Fibroblast of skin of right quadriceps (primary cell): ENCODE data around the gene KCNJ15.
"Not testable (repeated sequence)": the region's sequence is repeated elsewhere in the genome, so short reads cannot be mapped to it uniquely, and the experiment has no call there.

Experiments used
- DNase-seq: peaks from one replicate; pipeline ENCODE4 v3.0.0-alpha.2; 2013

Gene KCNJ15

DNA sequence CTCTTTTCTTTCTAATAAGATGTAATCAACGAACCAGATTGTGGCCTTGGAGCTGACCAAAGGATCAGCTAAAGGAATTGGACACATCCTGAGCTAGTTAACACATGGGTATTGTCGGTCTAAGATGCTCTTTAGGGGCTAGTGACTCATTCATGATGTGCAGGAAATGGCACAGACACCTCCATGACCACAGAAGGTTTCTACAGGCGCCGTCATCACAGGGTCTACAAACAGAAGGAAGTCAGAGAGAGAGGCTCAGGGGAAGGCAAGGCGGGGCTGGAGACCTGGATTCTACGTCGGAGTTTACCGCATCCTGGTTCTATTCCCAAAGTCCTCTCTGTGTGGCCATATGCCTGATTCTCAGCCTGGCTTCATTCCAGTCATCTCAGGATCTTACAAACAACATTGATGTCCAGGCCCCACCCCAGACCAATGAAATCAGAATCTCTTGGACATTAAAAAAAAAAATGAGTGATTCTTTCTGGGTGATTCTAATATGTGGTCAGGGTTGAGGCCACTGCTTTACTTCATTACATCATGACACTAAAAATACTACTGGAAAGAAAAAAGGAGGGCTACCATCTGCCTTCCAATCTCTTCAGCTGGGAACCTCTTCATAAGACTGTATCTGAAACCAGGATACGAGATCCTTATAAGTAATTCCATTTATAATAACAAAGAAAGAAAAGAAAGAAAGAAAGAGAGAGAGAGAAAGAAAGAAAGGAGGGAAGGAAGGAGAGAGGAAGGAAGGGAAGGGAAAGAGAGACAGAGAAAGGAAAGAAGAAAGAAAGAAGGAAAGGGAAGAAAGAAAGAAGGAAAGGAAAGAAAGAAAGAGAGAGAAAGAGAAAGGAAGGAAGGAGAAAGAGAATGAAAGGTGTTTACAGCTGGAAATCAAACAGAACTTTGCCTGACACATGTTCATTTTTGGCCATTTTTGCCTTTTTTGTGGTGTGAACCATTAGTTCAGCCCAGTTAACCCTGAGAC is 11.6 kb upstream of the KCNJ15 start:
- DNase-seq = peak; percentile 98

DNA sequence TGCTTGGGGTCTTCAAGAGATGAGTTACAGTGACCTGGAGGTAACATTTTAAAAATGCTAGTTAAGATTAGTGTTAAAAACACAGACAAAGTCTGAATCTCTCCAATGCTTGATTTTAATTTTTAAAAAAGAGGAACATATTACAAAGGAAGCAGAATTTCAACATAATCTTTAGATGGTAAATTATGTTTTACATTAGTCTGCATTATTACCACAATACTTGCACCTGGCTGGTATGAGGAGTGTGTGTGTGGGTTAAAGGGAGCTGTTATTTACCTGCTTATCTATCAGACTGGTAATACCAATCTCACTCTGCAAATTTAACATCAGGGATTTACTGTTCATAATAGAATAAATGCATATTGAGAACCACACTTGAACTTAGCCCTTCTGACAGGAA is 10.3 kb upstream of the KCNJ15 start:
- DNase-seq = no peak

DNA sequence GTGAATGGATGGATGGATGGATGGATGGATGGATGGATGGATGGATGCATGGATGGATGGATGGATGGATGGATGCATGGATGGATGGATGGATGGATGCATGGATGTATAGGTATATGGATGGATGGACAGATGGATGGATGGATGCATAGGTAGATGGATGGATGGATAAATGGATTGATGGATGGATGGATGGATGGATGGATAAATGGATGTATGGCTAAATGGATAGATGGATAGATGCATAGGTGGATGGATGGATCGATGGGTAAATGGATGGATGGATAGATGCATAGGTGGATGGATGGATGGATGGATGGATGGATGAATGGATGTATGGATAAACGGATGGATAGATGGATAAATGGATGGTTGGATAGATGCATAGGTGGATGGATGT is 9.7 kb upstream of the KCNJ15 start:
- not testable (repeated sequence) for DNase-seq

- DNase-seq = no peak
Measured at GRCh38 chr21:38247738-38248510, 8.9 kb upstream of the KCNJ15 start.

- no peak for DNase-seq
Measured at GRCh38 chr21:38249256-38249655, 7.5 kb upstream of the KCNJ15 start.

DNA sequence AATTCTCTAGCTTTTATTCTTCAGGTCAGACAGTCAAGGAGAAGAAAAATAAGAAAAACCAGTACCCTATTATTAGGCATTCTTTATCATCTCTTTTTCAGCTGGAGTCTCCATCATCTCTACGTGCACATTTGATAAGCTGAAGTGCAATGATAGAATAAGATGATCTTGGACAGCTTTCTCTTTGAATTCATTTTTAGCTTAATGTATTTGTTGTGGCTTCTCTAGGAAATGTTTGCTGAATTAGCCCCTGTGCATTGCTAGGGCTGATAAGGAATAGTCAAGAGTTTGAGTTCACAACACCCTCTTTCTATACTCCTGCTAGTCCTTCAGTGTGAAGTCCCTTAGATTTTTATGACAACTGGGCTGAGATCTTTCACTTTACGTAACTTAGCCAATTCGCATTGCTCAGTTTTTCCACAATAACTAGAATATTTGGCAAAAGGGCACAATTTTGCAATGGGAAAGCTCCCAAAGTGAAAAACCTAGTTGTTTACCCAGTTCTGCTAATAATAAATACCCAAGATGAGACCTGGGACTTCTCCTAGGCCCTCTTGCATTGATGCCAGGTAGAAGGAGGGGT is 7.0 kb upstream of the KCNJ15 start:
- no peak for DNase-seq

DNA sequence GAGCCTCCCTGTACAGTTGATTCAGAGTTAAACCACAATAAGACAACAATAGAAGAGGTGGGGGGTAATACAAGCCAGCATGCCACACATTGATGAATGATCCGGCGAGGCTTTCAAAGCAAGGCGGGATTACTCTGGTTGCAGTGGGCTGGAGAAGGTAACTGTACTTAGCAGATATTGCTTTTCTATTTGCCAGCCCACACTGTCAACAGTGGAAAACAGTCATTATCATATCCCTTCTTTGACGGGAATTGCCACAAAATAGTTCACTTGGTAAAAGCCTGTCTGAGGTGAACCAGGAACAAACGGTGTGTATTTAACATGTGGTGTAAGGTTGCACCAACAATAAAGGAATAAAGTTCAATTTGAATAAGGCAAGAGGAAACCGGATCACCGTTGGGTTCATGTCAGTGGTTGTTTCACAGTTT is 5.8 kb upstream of the KCNJ15 start:
- DNase-seq = no peak

- no peak for DNase-seq
Measured at GRCh38 chr21:38254970-38255369, 1.8 kb upstream of the KCNJ15 start.

GRCh38 chr21:38255571-38256117 is 1.1 kb upstream of the KCNJ15 start:
- no peak for DNase-seq

DNA sequence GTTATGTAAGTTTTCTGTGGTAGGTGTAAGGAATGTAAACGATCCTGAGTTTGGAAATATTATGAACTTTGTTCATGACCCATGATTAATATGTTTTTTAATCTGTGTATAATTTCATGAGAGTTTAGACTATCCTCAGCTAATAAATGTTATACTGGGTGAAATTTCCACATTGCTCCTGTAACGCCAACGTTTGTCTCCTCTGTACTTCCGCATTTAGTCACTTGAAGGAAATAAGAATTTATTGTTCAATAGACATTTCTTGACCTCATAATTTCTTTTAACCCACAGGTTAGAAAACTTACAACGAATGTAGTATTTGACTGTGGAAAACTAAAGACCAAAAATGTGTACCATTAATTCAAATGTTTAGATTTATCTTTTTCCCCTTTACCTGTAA is 876 bp downstream of the KCNJ15 start:
- DNase-seq = no peak

DNA sequence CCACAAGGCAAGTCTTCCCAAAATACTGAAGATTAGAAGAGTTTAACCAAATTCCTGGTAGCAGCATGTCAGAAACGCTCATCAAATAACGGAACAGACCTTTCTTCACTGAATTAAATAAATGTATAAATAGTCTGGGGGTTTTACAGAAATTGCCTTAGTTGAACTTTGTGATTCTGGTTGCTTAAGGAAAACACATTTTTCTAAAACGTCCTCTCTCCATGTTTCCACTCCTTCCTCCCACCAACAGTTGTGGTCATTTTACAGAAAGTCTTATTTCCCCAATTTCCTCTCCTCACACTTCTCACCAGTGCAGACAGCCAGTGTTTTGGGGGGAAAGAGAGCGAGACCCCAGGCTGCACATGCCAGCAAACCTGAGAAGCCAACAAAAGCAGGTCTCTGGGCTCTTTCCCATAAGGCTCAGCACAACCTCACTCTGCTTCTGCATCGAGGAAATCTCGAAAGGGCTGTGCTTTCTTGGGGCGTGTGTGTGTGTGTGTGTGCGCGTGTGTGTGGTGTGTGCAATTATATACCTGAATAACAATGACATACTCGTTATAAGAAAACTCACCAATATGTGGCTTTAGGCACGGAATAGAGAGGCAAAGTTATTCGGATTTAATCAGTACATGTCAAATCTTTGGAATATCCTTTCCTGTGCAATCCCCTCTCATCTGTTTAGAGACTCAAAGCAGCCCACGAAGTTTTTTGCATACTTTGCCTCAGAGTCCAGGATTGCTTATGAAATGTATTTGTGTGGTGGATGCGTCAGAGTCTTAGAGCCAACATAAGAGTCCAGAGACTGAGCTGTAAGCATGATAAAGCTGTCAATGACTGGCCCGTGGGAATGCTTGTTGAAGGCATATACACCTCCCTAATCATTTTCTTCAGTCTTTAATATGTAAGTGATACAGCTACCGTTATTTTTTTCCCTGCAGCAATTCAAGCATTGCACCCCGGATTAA is 2.0 kb downstream of the KCNJ15 start:
- DNase-seq = peak; percentile 82

GRCh38 chr21:38259665-38260064 is 2.9 kb downstream of the KCNJ15 start:
- no peak for DNase-seq

DNA sequence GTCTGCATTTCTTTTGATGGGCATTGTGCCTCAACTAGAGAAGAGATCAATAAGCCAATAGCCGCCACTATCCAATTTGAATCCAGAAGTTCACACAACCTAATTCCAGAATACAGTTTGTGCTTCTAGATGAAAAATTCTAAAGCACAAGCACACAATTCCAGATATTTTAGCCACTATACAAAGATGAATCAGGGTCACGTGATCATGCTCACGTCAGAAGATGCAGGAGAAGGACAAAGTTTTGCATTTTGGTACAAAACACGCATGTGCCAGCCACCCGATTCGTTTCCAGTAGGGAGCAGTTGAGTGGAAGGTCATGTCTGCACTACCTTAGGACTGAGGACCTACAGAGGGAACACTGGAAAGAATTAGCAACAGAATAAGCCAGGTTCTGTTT is 3.6 kb downstream of the KCNJ15 start:
- no peak for DNase-seq

GRCh38 chr21:38261851-38262250 is 5.1 kb downstream of the KCNJ15 start:
- DNase-seq = no peak

GRCh38 chr21:38263493-38263892 is 6.7 kb downstream of the KCNJ15 start:
- DNase-seq = peak; percentile 83

DNA sequence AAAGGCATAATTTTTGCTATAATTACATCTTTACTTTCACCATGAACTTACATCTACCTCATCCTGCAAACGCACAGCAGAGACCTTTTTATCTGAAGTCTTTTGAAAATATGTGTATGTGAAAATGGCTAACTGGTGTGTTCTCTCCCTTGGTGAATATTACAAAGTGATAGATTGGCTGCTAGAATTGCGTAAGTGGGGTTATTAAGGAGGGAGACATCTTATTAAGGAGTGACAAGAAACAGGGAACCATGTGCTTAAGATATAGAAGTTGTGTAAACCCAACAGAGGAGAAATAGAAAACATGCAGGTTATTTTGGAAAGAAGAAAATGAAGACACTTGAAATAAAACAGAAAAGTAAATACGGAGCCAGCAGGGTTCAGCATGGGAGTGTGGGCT is 7.8 kb downstream of the KCNJ15 start:
- DNase-seq = no peak

DNA sequence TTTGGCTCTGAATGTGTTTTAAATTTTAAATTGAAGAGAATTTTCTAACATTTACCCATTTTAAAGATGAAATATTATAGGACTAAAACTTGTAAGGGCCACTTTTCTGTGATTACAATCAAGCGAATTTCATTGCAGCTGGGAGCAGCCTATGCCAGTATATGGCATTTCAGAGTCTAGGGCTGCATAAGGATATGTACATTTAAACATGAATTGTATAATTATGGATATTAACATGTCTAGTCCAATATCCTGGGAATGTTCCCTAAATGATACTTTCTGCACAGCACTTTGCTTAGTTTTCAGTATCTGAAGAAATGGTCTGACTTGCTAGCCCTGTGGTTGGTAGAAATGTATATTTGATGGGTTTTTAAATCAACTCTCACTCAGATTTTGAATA is 8.4 kb downstream of the KCNJ15 start:
- DNase-seq = no peak

GRCh38 chr21:38266732-38267131 is 9.9 kb downstream of the KCNJ15 start:
- peak; percentile 78 for DNase-seq

DNA sequence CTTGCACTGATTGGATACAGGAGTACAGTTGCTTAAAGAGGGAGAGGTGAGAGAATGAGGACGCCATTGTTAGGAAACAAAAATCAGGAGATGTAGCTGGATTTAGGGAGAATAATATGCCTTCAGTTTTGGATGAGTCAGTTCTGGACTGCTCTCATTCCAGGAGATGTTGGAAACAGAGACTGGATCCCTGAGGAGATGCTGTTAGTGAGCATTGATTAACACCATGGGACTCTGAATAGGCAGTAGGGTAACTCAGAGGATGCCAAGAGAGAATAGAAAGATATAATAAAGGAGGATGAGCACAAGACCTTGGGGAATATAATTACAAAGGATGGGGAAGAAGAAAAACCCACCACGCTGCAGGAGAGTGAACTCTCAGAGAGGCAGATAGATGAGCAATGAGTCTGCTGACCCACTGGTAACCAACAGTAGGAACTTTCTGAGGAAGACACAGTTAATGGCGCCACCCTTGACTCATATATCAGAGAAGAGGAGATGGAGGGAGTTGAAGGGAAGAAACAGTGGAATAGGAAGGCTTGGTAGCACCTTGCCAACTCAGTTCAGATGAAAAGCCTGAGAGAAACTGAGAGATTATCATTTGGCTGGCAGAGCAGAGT is 10.5 kb downstream of the KCNJ15 start:
- DNase-seq = peak; percentile 59

- DNase-seq = peak; percentile 41
Measured at GRCh38 chr21:38267991-38268863, 11.4 kb downstream of the KCNJ15 start.
